A549 (cell line): ENCODE results near the gene PHF21A. TPM values are rescaled to one million over a fixed set of nuclear protein-coding genes. Genes with fewer than 3 reads are reported as not detected.

ENCODE experiments used
- ATAC-seq, 2 experiments: fragments of 200-7000 bp in 1 of 2; fragments of >200 bp in 1 of 2; cut with Nextera tagmentation in 1 of 2; cut with Tn5 transposase in 1 of 2; 3 replicates each; pipeline versions ENCODE4 v1.8.0 to v1.9.1; 2018 to 2020; ENCODE audit warnings: mild to moderate bottlenecking in 1 of 2, moderate library complexity in 1 of 2
- CTCF ChIA-PET: fragments of 300-600 bp; sonication (Branson Sonifier 250); formaldehyde crosslinking; extraction: SDS; loops from one replicate; lab custom pipeline; 2021; ENCODE audit warnings: antibody characterized with exemption, inconsistent platforms; lab: Yijun Ruan, JAX
- POLR2A ChIA-PET: fragments of 350-600 bp; formaldehyde crosslinking; extraction: SDS; loops from one replicate; lab custom pipeline; 2021; ENCODE audit warnings: antibody characterized with exemption, inconsistent platforms; lab: Yijun Ruan, JAX
- DNase-seq, 2 experiments: peaks; one replicate each; pipeline versions ENCODE4 v3.0.0 to v3.0.0-alpha.2; 2011 to 2016; ENCODE audit warnings: low read depth in 1 of 2, low spot score in 1 of 2
- FAIRE-seq: peaks from 2 replicates; lab custom pipeline; 2011; peaks lifted over from hg19 to GRCh38; lab: Jason Lieb, UNC
- H3K27ac ChIP-seq, 2 experiments: fragments of >200 bp; sonication (Bioruptor Twin); formaldehyde crosslinking; 3 replicates each; pipeline ENCODE4 v1.5.1; 2016 to 2017
- H3K4me1 ChIP-seq: fragments of >200 bp; sonication (Bioruptor Twin); formaldehyde crosslinking; 3 replicates; pipeline ENCODE4 v1.6.1; 2016
- H3K4me2 ChIP-seq: fragments of >200 bp; sonication (Bioruptor Twin); formaldehyde crosslinking; 3 replicates; pipeline ENCODE4 v1.6.1; 2016
- H3K4me3 ChIP-seq: fragments of >200 bp; sonication (Bioruptor Twin); formaldehyde crosslinking; 3 replicates; pipeline ENCODE4 v1.5.1; 2016
- H3K9me3 ChIP-seq: fragments of >200 bp; sonication (Bioruptor Twin); formaldehyde crosslinking; 3 replicates; pipeline ENCODE4 v1.6.1; 2016
- BCL3 ChIP-seq: fragments of >200 bp; sonication (Bioruptor Twin); formaldehyde crosslinking; IDR thresholded peaks from 3 replicates; pipeline ENCODE4 v1.6.1; 2016
- CEBPB ChIP-seq, 2 experiments: fragments of >200 bp in 1 of 2; sonication (Bioruptor Twin) in 1 of 2; formaldehyde crosslinking in 1 of 2; IDR thresholded peaks; 2 replicates each; pipeline ENCODE4 v1.6.1; 2012 to 2016
- CHD4 ChIP-seq: fragments of 200-600 bp; sonication (generic); IDR thresholded peaks from 2 replicates; pipeline ENCODE4 v1.6.1; 2016; ENCODE audit warnings: antibody characterized with exemption, mild to moderate bottlenecking, borderline replicate concordance
- E2F6 ChIP-seq: IDR thresholded peaks from 2 replicates; pipeline ENCODE4 v1.6.1; 2012; ENCODE audit warnings: low read depth, borderline replicate concordance
- FOSB ChIP-seq: fragments of 250-450 bp; sonication (Bioruptor Pico); IDR thresholded peaks from 2 replicates; pipeline ENCODE4 v1.5.0; 2020; ENCODE audit warnings: mild to moderate bottlenecking, moderate library complexity
- HOXB13 ChIP-seq: fragments of 250-450 bp; sonication (Bioruptor Pico); IDR thresholded peaks from 2 replicates; pipeline ENCODE4 v1.5.0; 2020; ENCODE audit warnings: low read depth, mild to moderate bottlenecking, moderate library complexity
- JUN ChIP-seq, 2 experiments: fragments of >200 bp; sonication (Bioruptor Twin); formaldehyde crosslinking; IDR thresholded peaks; 2 replicates in 1 of 2; 3 replicates in 1 of 2; pipeline ENCODE4 v1.6.1; 2016 to 2017
- JUNB ChIP-seq: fragments of >200 bp; sonication (Bioruptor Twin); formaldehyde crosslinking; IDR thresholded peaks from 2 replicates; pipeline ENCODE4 v1.6.1; 2016
- KDM1A ChIP-seq: fragments of 200-600 bp; sonication (generic); IDR thresholded peaks from 2 replicates; pipeline ENCODE4 v1.6.1; 2016; ENCODE audit warnings: low read depth, mild to moderate bottlenecking
- KDM5A ChIP-seq: fragments of 200-600 bp; sonication (generic); IDR thresholded peaks from 2 replicates; pipeline ENCODE4 v1.6.1; 2016; ENCODE audit warnings: antibody characterized with exemption, mild to moderate bottlenecking
- PBX3 ChIP-seq: IDR thresholded peaks from 2 replicates; pipeline ENCODE4 v1.6.1; 2012
- PHF8 ChIP-seq: fragments of 200-600 bp; sonication (generic); IDR thresholded peaks from 2 replicates; pipeline ENCODE4 v1.6.1; 2016; ENCODE audit warnings: low read depth, mild to moderate bottlenecking, antibody characterized with exemption, moderate library complexity, borderline replicate concordance
- POLR2A ChIP-seq: IDR thresholded peaks from 2 replicates; pipeline ENCODE4 v1.6.1; 2012; ENCODE audit warnings: mild to moderate bottlenecking, low read length
- RFX5 ChIP-seq: fragments of 450-650 bp; IDR thresholded peaks from 2 replicates; pipeline ENCODE4 v1.7.1; 2014; ENCODE audit warnings: antibody characterized with exemption, mild to moderate bottlenecking, moderate library complexity
- RNF2 ChIP-seq: fragments of 200-600 bp; sonication (generic); IDR thresholded peaks from 2 replicates; pipeline ENCODE4 v1.6.1; 2016; ENCODE audit warnings: low read depth, mild to moderate bottlenecking, antibody characterized with exemption, moderate library complexity, borderline replicate concordance
- TP53 ChIP-seq: fragments of 250-450 bp; sonication (Bioruptor Pico); IDR thresholded peaks from 2 replicates; pipeline ENCODE4 v1.5.0; 2021; ENCODE audit warnings: mild to moderate bottlenecking, moderate library complexity
- WGBS: methylation state at CpG from one replicate; pipeline ENCODE4 v1.1.6; 2017; ENCODE audit errors: missing lambda C conversion rate; 5-methylcytosine and 5-hydroxymethylcytosine counted together
- polyA plus RNA-seq, 4 experiments: library from polyadenylated mRNA; depleted of rRNA in 3 of 4; stranded (reverse); fragments of >200 nt; fragmentation: RNase III in 1 of 4; extraction: RNeasy Plus Mini Kit Qiagen cat#74134 plus additional on column Dnase treatment in 1 of 4; gene quantifications; 2 replicates in 3 of 4; 3 replicates in 1 of 4; pipeline ENCODE4 v1.2.3, GENCODE V29; 2011 to 2017
- TF ChIP-seq, protein P1 (sequence below): IDR thresholded peaks from 2 replicates; pipeline ENCODE4 v1.6.1; 2012

Gene PHF21A
- polyA plus RNA-seq, 2 of the 4 experiments (the other 2 are of a cell fraction): 20.0 to 31.9 TPM

DNA sequence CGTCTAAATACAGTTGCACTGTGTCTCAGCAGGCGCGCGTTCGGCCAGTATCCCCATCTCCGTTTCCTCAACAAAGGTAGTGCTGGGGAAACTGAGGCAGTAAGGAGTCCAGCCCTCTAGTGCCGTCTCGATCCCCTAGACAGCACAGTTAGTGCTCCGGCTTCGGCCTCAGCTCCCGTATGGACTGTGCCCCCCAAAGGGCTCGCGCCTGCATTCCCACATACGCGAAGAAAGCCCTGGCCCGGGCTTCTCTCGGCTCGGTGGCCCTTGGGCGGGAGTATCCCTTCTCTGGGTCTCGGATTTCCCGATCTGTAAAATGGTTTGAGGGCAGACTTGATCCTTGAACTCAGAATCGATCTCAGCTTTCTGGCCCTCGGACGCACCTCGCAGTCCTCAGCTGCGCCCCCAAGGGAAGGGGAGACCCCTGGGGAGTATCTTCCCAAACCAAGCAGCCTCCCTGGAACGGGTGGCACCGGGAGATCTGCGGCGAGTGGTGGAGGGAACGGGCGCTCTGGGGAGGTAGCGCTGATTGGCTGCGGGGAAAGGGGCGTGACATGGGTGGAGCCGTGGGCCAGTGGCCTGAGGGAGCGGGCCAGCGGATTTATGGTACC is 202.8 kb downstream of the PHF21A start:
- POLR2A ChIA-PET: interaction anchor here (0.7 to 1.4 kb wide), 9 partner anchors 8 to 203 kb away, joined by 3 to 9 read pairs (median 6); partner anchors contain the start of gene PHF21A
- 0 out of 2 replicates have a peak, but pooled peaks have one; percentile 54 for TF ChIP-seq RNF2
- TF ChIP-seq, protein P1, sequence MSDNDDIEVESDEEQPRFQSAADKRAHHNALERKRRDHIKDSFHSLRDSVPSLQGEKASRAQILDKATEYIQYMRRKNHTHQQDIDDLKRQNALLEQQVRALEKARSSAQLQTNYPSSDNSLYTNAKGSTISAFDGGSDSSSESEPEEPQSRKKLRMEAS: peak; percentile 29; the same call in 1 of the 2 replicates
- TF ChIP-seq POLR2A: peak; percentile 59
- TF ChIP-seq CHD4: 0 out of 2 replicates have a peak, but pooled peaks have one; percentile 24
- peak; percentile 69 for TF ChIP-seq E2F6
- TF ChIP-seq RFX5: no peak
- peak; percentile 64; the same call in 1 of the 2 replicates for TF ChIP-seq KDM1A
- no peak for TF ChIP-seq FOSB (CRISPR knock-in tag)
- TF ChIP-seq BCL3: no peak
- TF ChIP-seq KDM5A: peak; percentile 29; the same call in 1 of the 2 replicates
- H3K27ac ChIP-seq: peak overlapping the region; percentile 88 to 96

DNA sequence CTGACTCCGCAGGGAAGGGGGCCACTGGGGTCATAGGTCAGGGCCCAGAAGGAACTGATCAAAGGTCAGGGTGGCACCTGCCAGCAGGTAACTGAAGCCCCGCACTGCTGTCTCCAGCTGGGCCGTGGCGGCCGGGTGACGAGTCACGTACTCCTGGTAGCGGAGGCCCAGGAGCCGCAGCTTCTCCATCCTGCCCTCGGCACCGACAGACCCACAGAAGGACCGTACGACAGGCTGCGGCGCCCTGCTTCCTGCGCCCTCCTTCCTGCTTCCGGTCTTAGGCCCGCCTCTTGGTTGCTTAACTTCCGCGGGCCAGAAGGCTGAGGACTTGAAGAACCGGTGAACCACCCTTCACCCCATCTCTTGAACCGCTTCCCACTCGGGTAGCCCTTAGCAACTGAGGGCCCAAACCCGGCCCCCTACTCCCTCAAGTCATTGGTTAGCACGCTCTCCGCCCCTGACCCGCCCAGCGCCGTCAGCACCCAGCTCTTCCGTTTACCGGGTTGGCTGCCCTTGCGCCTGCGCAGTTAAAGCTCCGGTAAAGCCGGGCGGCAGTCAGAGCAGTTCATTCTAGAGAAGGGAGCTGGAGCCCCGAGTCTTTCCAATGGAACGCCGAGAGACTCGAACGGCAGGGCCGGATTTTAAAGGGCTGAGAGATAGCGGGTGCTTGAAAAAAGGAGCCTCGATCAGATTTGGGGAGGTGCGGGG is 203.5 kb downstream of the PHF21A start, which contains the start of gene PEX16:
Gene PEX16, minus strand, starts transcription at position 255 of the 708 bp plus-strand sequence. Its CDS starts 66 bp downstream, at position 189.
- Histone ChIP-seq H3K27ac (peak within 1 kb of the TSS; percentile 88 to 96), H3K4me1 (peaks cover 13% of the 10 kb centered on the region; the same call in 2 of the 3 replicates), H3K4me3 (peak within 1 kb of the TSS; percentile 81), H3K4me2 (peak within 1 kb of the TSS; percentile 86), H3K9me3 (no peaks in the 10 kb centered on the region)
- DNase-seq (peak; percentile 97 to 99), FAIRE-seq (no peak), ATAC-seq (peak; percentile 86 to 92)
- ChIA-PET CTCF (interaction anchor here (0.9 to 3.6 kb wide), 5 partner anchors 10 to 51 kb away, joined by 3 to 12 read pairs (median 3); no protein-coding TSS in a partner anchor), POLR2A (interaction anchor here (0.7 to 1.4 kb wide), 9 partner anchors 9 to 203 kb away, joined by 3 to 9 read pairs (median 6); partner anchors contain the start of gene PHF21A)
- WGBS: 1% methylated on average over 31 of the region's 45 CpGs
- TF ChIP-seq RFX5 (peak; percentile 82), PBX3 (0 out of 2 replicates have a peak, but pooled peaks have one; percentile 33), CEBPB (IDR thresholded peaks at IDR 0.05) (peak; percentile 85 to 96), JUNB (no peak), POLR2A (peak; percentile 87), BCL3 (peak; percentile 71; the same call in 1 of the 3 replicates), TP53 (no peak), PHF8 (peak; percentile 86; the same call in 1 of the 2 replicates), JUN (IDR thresholded peaks at IDR 0.05) (peak; percentile 72 to 77; a peak in 3 of 5 replicates), KDM5A (peak; percentile 47), HOXB13 (no peak)
- TF ChIP-seq, protein P1: peak; percentile 67

More for the DNA sequence above, 202.8 kb downstream of the PHF21A start:
- FAIRE-seq: no peak
- WGBS: under 1% methylated on average over 37 of the region's 38 CpGs
- CTCF ChIA-PET: interaction anchor here (0.9 to 3.6 kb wide), 4 partner anchors 9 to 52 kb away, joined by 3 to 12 read pairs (median 6); no protein-coding TSS in a partner anchor
- Histone ChIP-seq H3K4me3 (peak overlapping the region; percentile 81), H3K9me3 (no peaks in the 10 kb centered on the region), H3K4me1 (peaks cover 13% of the 10 kb centered on the region; the same call in 2 of the 3 replicates), H3K4me2 (peak overlapping the region; percentile 86)
- DNase-seq: peak; percentile 66 to 91
- peak; percentile 77 to 89 for ATAC-seq
